ENCODE data around the gene EDIL3.

Gene EDIL3, protein sequence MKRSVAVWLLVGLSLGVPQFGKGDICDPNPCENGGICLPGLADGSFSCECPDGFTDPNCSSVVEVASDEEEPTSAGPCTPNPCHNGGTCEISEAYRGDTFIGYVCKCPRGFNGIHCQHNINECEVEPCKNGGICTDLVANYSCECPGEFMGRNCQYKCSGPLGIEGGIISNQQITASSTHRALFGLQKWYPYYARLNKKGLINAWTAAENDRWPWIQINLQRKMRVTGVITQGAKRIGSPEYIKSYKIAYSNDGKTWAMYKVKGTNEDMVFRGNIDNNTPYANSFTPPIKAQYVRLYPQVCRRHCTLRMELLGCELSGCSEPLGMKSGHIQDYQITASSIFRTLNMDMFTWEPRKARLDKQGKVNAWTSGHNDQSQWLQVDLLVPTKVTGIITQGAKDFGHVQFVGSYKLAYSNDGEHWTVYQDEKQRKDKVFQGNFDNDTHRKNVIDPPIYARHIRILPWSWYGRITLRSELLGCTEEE

DNA sequence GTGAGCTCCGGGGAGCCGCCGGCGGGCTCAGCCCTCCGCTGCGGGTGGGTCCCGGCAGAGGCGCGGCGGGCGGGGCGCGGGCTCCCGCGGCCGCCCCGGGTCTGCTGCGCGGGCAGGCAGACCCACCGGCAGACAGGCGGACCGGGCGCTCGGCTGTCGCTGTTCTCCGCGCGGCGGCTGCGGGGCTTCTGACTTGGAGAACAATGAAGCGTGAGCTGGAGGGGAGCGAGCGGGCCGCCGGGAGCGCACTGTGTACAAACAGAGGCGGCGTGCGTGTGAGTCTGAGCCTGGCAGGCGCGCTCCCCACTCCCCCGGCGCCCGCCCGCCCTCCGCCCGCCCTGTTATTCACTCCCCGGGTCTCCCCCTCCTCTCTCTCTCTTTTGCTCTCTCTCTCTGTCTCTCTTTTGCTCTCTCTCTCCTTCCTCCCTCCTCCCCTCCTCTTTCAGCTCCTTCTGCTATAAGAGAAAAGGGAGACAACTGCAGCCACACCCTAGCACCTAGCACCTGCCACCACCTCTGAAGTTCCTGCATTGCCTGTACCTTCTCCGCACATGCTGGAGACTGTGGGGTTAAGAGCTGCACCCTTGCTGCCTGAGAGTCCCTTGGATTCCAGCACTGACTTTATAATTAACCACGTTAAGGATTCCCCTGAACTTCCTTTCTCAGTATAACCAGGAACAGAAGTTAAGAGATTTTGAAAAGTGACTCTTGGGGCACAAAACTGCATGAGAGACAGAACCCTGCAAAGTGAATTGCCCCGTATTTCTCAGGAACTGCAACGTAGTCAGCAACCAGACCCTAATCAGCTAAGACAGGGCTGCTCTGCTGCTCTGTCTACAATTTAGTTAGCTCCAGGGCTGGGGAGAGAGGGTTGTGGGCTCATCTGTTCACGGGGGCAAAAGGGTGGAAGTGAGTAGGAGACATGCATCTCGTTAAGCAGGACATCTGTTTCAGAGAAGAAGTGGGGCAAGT lies at the start of gene EDIL3:
Gene EDIL3, minus strand, starts transcription at position 277 of the 972 bp plus-strand sequence. CDS start 506 bp downstream, outside the sequence.
- no peak for FAIRE-seq
- no peak for DNase-seq (ENCODE audit: insufficient read length, low spot score)
- TF ChIP-seq, protein P1, sequence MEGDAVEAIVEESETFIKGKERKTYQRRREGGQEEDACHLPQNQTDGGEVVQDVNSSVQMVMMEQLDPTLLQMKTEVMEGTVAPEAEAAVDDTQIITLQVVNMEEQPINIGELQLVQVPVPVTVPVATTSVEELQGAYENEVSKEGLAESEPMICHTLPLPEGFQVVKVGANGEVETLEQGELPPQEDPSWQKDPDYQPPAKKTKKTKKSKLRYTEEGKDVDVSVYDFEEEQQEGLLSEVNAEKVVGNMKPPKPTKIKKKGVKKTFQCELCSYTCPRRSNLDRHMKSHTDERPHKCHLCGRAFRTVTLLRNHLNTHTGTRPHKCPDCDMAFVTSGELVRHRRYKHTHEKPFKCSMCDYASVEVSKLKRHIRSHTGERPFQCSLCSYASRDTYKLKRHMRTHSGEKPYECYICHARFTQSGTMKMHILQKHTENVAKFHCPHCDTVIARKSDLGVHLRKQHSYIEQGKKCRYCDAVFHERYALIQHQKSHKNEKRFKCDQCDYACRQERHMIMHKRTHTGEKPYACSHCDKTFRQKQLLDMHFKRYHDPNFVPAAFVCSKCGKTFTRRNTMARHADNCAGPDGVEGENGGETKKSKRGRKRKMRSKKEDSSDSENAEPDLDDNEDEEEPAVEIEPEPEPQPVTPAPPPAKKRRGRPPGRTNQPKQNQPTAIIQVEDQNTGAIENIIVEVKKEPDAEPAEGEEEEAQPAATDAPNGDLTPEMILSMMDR (IDR thresholded peaks at IDR 0.05; ENCODE audit: insufficient read depth, missing control alignments): no peak

DNA sequence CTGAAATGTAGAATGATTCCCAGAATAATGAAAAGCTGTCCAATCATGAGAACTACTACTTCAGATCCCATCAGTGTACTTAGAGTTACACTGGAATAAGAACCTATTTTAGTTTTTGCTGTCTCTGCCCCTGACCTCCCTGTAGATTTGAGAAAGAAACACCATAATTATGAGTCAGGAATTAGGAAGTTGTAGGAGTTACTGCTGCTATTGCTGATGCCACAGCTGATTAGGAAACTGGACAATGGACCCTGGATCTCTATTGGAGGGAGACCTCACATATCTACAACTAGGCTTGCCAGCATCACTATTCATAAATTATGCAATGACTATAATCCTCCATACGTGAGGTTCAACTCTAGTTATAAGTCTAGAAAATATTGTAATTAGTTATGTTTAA lies 48.8 kb upstream of the EDIL3 start:
- TF ChIP-seq, protein P1 (IDR thresholded peaks at IDR 0.05; ENCODE audit: insufficient read depth, missing control alignments): no peak
- no peak for DNase-seq (ENCODE audit: insufficient read length, low spot score)
- FAIRE-seq: no peak

DNA sequence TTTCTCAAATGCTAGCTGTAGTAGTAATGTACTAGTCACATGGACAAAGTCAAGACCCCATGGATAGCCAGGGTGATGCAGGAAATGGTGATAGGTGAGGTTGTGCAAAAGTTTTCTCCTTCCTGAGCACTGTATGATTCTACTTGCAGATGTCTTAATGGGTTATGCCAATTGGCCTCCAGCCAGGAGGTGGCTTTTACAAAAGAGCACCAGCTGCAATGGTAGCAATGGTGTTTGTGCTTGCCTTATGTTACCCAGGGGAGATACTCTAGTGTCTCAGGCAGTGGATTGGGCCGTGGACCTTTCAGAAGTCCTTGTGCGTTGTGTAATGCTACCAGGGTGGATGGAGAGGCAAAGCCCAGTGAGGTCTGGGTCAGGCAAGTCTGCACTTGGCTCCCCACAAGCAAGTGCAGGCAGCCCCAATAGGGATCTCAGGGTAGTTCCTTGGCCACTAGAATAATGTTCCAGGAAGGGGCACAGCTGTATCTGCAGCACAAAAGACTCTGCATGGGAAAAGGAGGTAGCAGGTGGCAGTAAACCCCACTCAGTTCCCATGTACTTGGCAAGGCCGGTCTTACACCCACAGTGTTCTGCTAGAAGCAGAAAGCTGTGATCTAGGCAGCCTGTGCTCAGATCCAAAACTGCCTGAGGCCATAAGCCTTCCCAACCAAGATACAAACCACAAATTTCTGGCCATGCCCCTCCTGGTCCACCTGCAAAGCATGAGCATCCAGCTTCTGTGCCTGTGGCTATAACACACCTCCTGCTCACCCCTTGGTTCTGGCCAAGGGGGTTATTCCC lies 46.4 kb upstream of the EDIL3 start:
- TF ChIP-seq, protein P1 (IDR thresholded peaks at IDR 0.05; ENCODE audit: insufficient read depth, missing control alignments): no peak
- no peak for DNase-seq (ENCODE audit: insufficient read length, low spot score)
- no peak for FAIRE-seq

DNA sequence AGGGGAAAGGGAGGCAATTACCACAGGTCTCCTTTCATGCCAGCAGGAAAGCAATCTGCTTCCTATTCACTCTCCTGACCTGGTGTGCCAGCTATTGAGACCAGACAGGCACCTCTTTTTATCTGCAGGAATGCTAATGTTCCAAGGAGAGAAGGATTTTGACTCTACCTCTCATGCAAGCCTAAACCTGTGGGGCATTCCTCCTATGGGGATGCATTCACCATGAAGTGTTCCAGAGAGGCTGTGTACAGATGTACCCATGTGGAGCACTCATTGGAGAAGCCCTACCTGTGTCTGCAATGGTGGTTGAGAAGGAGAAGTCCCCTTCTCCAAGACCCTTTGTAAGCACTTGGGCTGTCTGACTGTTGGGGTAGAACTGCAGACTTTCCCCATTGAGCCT lies 45.4 kb upstream of the EDIL3 start:
- FAIRE-seq (no peak), DNase-seq (ENCODE audit: insufficient read length, low spot score) (no peak)
- TF ChIP-seq, protein P1 (IDR thresholded peaks at IDR 0.05; ENCODE audit: insufficient read depth, missing control alignments): no peak

DNA sequence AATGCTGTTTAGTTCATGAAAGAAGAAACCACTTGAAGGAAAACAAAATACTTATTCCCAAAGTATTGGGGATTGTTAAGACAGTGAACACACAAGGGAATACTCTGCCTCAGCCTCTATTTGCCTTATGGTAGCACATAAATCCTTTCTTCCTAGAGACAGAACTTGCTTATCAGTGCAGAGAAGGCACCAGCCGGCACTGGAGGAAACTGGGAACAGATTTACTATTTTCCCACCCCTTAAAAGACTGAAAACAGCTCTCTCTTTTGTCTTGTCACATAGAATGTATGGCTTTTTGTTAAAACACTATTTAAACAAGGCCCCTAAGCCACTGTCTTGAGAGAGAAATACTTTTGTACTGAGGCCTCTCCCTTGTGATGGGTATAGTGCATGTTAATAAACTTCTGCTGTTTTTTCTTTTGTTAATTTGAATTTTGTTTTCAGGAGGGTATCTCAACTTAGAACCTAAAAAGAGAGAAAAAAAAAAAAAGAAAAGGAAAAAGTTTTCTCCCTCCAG lies 40.7 kb upstream of the EDIL3 start:
- TF ChIP-seq, protein P1 (IDR thresholded peaks at IDR 0.05; ENCODE audit: insufficient read depth, missing control alignments): no peak
- no peak for DNase-seq (ENCODE audit: insufficient read length, low spot score)
- no peak for FAIRE-seq

DNA sequence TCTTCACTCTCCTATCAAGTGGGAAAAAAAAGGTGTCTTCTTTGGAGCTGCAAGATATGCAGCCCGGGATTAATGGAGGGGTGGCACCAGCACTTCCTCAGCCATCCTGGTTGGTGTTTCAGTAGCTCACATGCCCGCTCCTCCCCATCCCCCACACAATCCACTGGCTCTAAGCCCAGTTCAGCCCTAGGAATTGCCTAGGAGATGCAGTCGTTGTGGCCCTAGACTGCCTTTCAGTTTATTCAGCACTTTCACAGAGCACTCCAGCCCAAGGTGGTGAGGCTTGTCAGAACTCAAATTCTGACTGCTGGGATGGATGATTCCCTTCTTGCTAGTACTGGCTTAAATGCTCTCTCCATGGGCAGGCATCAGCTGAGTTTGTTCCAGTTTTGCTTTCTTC lies 35.1 kb upstream of the EDIL3 start:
- TF ChIP-seq, protein P1 (IDR thresholded peaks at IDR 0.05; ENCODE audit: insufficient read depth, missing control alignments): no peak
- DNase-seq (ENCODE audit: insufficient read length, low spot score) (no peak), FAIRE-seq (no peak)

Data from D721Med (cell line).